Psoas muscle (tissue), 8 donors: ENCODE data around the gene GOSR2. TPM values are rescaled to one million over a fixed set of nuclear protein-coding genes. Genes with fewer than 3 reads are reported as not detected.

Source experiments
- ATAC-seq, 4 donors: fragments of 200-7000 bp; cut with Tn5 transposase; one replicate each; pipeline ENCODE4 v1.9.1; 2020; ENCODE audit warnings: moderate library complexity in 3 of 4, mild to moderate bottlenecking in 2 of 4
- DNase-seq, 2 donors: peaks; one replicate each; pipeline ENCODE4 v3.0.0-alpha.2; 2020
- H3K27ac ChIP-seq: fragments of 200-600 bp; one replicate; pipeline ENCODE4 v1.8.0; 2022
- H3K27me3 ChIP-seq, 3 donors: fragments of 200-600 bp in 1 of 3; one replicate each; pipeline versions ENCODE4 v1.6.1 to v1.8.0; 2013 to 2022; ENCODE audit warnings: low read length in 2 of 3, mild to moderate bottlenecking in 2 of 3, moderate library complexity in 1 of 3; ENCODE audit not compliant: insufficient read depth in 3 of 3
- H3K36me3 ChIP-seq, 2 donors: fragments of 200-600 bp in 1 of 2; one replicate each; pipeline versions ENCODE4 v1.6.1 to v1.8.0; 2013 to 2022; ENCODE audit warnings: low read depth in 1 of 2, mild to moderate bottlenecking in 1 of 2, moderate library complexity in 1 of 2; ENCODE audit not compliant: insufficient read depth in 1 of 2
- H3K4me1 ChIP-seq: fragments of 200-600 bp; one replicate; pipeline ENCODE4 v1.8.0; 2022
- H3K4me3 ChIP-seq: fragments of 200-600 bp; one replicate; pipeline ENCODE4 v1.8.0; 2022; ENCODE audit warnings: mild to moderate bottlenecking
- H3K9me3 ChIP-seq: fragments of 200-600 bp; one replicate; pipeline ENCODE4 v1.8.0; 2022
- CTCF ChIP-seq: fragments of 200-600 bp; IDR thresholded peaks from one replicate; pipeline ENCODE4 v1.8.0; 2022; ENCODE audit warnings: antibody characterized with exemption
- WGBS, 3 donors: extraction: QIAGEN DNeasy Blood & Tissue Kit; methylation state at CpG; one replicate each; pipeline versions ENCODE4 v1.1.6 to v1.1.7; 2013; 5-methylcytosine and 5-hydroxymethylcytosine counted together
- intact Hi-C, 2 donors: fragments of 100-400 bp; cut with DNase I; formaldehyde crosslinking; loops; one replicate each; pipeline versions ENCODE4 v1.11.0 to v1.14.2; 2022
- polyA plus RNA-seq, 3 donors: library from polyadenylated mRNA; stranded (reverse); fragments of 200-250 nt; gene quantifications; one replicate each; pipeline ENCODE4 v1.2.3, GENCODE V29; 2013
- total RNA-seq, 4 donors: library from RNA; stranded (reverse); fragmentation: NEBNext Ultra II Directional in 2 of 4; extraction: Animal tissue kit (Norgen Biotek cat#: 25700) in 2 of 4; gene quantifications; one replicate each; pipeline versions ENCODE4 v1.2.1 to v1.2.4, GENCODE V29; 2021 to 2023
- donor health status: healthy with polysubstance abuse.
- donor health status: DM: no; HTN: no; CAD: no; lungs with moderate emphysema.
- donor health status: Bipolar disorder and iron deficiency.
- donor health status: healthy.
- donor health status: DM: yes; HTN: yes; CAD: no.
- donor health status: DM: no; HTN: no; CAD: no.
- donor health status: DM: no; HTN: no; CAD: no.
- donor health status: DM: yes; HTN: yes; CAD: no.

Gene GOSR2
- total and polyA plus RNA-seq, 7 donors: 26.4 to 56.9 (median 44.9) TPM

GRCh38 chr17:46974086-46974485 is 51.1 kb downstream of the GOSR2 start:
- Histone ChIP-seq H3K4me3 (no peak overlapping the region), H3K36me3 (no peaks in the 10 kb centered on the region), H3K4me1 (peaks cover 11% of the 10 kb centered on the region), H3K9me3 (no peaks in the 10 kb centered on the region), H3K27ac (no peak overlapping the region), H3K27me3 (peaks cover 0 to 24% (median 9%) of the 10 kb centered on the region in 3 donors)
- no peak for TF ChIP-seq CTCF
- WGBS, 3 donors: 64 to 70% (median 67%) methylated on average over 11 of the region's 11 CpGs
- intact Hi-C loops: no loop called here
- DNase-seq (no peak), ATAC-seq (no peak)

GRCh38 chr17:46975287-46975686 is 52.3 kb downstream of the GOSR2 start:
- Histone ChIP-seq H3K27me3 (peaks cover 0 to 33% (median 9%) of the 10 kb centered on the region in 3 donors), H3K36me3 (no peaks in the 10 kb centered on the region), H3K4me3 (no peak overlapping the region), H3K9me3 (no peaks in the 10 kb centered on the region), H3K4me1 (peaks cover 16% of the 10 kb centered on the region), H3K27ac (no peak overlapping the region)
- WGBS, 3 donors: 84 to 87% (median 86%) methylated on average over 4 of the region's 4 CpGs
- ATAC-seq (no peak), DNase-seq (no peak)
- no peak for TF ChIP-seq CTCF
- intact Hi-C loops: no loop called here

- peaks cover 0 to 42% (median 9%) of the 10 kb centered on the region in 3 donors for H3K27me3 ChIP-seq
- no peak for ATAC-seq
Measured at GRCh38 chr17:46976626-46977270, 53.8 kb downstream of the GOSR2 start.

GRCh38 chr17:46977348-46977747 is 54.4 kb downstream of the GOSR2 start:
- Histone ChIP-seq H3K9me3 (no peaks in the 10 kb centered on the region), H3K36me3 (no peaks in the 10 kb centered on the region), H3K27ac (no peak overlapping the region), H3K27me3 (peaks cover 0 to 42% (median 9%) of the 10 kb centered on the region in 3 donors), H3K4me1 (peaks cover 16% of the 10 kb centered on the region), H3K4me3 (no peak overlapping the region)
- WGBS, 3 donors: 48 to 54% (median 51%) methylated on average over 7 of the region's 7 CpGs
- DNase-seq: no peak
- intact Hi-C loops: no loop called here
- peak in 3 of 4 donors; percentile 29 to 42 (median 39) for ATAC-seq
- no peak for TF ChIP-seq CTCF

More at GRCh38 chr17:46976626-46977270, 53.8 kb downstream of the GOSR2 start:
- H3K4me3 ChIP-seq: no peak overlapping the region
- no peaks in the 10 kb centered on the region for H3K9me3 ChIP-seq
- 56 to 66% (median 58%) methylated on average over 14 of the region's 14 CpGs for whole genome bisulfite sequencing, 3 donors
- intact Hi-C loops: no loop called here
- TF ChIP-seq CTCF: no peak
- H3K36me3 ChIP-seq: no peaks in the 10 kb centered on the region
- no peak overlapping the region for H3K27ac ChIP-seq
- no peak for DNase-seq
- peaks cover 16% of the 10 kb centered on the region for H3K4me1 ChIP-seq
